ENCODE data around the gene FGR.
A peak's percentile ranks its signal among the peaks of the same experiment; 100 is the strongest.

The FGR gene

GRCh38 chr1:27600498-27601175 lies 34.3 kb downstream of the FGR start:
- peak; percentile 40 for DNase-seq (ENCODE audit: low read depth)

GRCh38 chr1:27599605-27600497 lies 35.1 kb downstream of the FGR start:
- DNase-seq (ENCODE audit: low read depth) = no peak

GRCh38 chr1:27598902-27599528 lies 36.0 kb downstream of the FGR start:
- DNase-seq (ENCODE audit: low read depth) = peak; percentile 81

- DNase-seq (ENCODE audit: low read depth) = peak; percentile 52
Observed at GRCh38 chr1:27598295-27598687, 36.7 kb downstream of the FGR start.

GRCh38 chr1:27597516-27598294 lies 37.3 kb downstream of the FGR start:
- DNase-seq (ENCODE audit: low read depth) = peak; percentile 55

- no peak for DNase-seq (ENCODE audit: low read depth)
Observed at GRCh38 chr1:27596986-27597385, 38.0 kb downstream of the FGR start.

GRCh38 chr1:27596261-27596660 lies 38.7 kb downstream of the FGR start:
- peak; percentile 52 for DNase-seq (ENCODE audit: low read depth)

GRCh38 chr1:27595597-27595996 lies 39.4 kb downstream of the FGR start:
- DNase-seq (ENCODE audit: low read depth) = no peak

- peak; percentile 82 for DNase-seq (ENCODE audit: low read depth)
Observed at GRCh38 chr1:27594564-27595510, 40.1 kb downstream of the FGR start.

- DNase-seq (ENCODE audit: low read depth) = no peak
Observed at GRCh38 chr1:27593678-27594563, 41.1 kb downstream of the FGR start.

GRCh38 chr1:27592931-27593677 lies 41.9 kb downstream of the FGR start:
- DNase-seq (ENCODE audit: low read depth) = no peak

GRCh38 chr1:27592232-27592930 lies 42.6 kb downstream of the FGR start:
- DNase-seq (ENCODE audit: low read depth) = no peak

- DNase-seq (ENCODE audit: low read depth) = peak; percentile 43
Observed at GRCh38 chr1:27591622-27592021, 43.4 kb downstream of the FGR start.

GRCh38 chr1:27590917-27591508 lies 44.0 kb downstream of the FGR start:
- no peak for DNase-seq (ENCODE audit: low read depth)

GRCh38 chr1:27589841-27590426 lies 45.1 kb downstream of the FGR start:
- peak; percentile 66 for DNase-seq (ENCODE audit: low read depth)

- no peak for DNase-seq (ENCODE audit: low read depth)
Observed at GRCh38 chr1:27589441-27589840, 45.5 kb downstream of the FGR start.
